SW480 (cell line): ENCODE data around the gene GDF7.

ENCODE experiments used
- DNase-seq: peaks from one replicate; pipeline ENCODE4 v3.0.0-alpha.2; 2016; ENCODE audit warnings: low spot score

GDF7 gene

DNA sequence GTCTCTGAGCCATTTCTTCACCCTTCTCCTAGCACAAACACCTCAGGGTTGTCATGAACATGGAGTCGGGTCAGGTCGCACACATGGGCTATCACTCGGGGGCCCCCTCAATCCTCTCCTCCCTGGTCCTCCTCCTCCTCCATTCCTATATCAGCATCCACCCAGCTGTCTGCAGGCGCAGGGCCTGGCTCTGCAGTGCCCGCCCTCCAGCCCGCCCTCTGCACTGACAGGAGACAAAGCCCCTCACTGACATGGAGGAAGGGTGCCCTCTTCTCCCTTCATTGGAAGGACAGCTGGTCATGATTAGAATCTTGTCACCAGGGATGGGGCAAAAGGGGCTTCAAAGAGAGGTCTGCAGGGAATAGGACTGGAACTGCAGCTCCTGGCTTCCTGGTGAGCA, 37.8 kb upstream of the GDF7 start:
- no peak for DNase-seq

DNA sequence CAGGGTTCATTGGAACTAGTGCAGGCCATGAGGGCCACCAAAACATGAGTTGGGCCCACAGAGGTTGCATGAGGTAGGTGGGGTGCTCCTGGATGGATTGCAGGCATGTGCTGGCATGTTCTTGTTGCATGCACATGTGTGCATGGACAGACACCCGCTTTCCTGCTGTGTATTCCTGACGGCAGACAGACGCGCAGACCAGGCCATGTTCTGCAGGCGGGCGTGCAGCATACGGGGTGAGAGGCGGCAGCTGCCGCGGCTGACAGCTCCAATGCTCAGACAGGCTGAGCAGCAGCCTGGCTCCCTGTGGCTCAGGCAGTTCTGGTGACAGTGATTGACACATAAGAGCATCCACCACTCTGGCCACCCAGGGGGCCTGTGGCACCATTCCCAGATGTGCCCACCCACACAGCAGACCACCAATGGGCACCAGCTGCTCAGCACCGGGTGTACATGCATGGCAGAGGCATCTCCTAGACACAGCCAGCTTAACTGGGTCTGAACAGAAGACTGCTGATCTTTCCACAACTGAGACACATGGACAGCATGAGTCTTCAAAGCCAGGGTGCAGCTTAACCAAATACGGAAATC, 37.3 kb upstream of the GDF7 start:
- no peak for DNase-seq

DNA sequence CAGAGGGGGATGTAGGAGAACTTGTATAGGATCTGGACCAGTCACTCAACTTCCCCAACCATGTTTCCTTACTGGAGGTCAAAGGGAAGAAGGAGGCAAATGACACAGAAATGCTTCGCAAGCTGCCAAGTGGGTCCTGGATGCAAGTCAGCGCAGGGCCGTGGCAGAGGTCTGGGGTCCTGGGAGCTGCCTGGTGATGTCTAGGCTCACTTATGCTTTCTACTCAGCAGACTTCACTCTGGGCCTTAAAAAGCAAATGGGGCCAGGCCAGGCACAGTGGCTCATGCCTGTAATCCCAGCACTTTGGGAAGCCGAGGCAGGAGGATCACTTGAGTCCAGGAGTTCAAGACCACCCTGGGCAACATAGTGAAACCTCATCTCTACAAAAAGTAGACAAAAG, 36.0 kb upstream of the GDF7 start:
- no peak for DNase-seq

DNA sequence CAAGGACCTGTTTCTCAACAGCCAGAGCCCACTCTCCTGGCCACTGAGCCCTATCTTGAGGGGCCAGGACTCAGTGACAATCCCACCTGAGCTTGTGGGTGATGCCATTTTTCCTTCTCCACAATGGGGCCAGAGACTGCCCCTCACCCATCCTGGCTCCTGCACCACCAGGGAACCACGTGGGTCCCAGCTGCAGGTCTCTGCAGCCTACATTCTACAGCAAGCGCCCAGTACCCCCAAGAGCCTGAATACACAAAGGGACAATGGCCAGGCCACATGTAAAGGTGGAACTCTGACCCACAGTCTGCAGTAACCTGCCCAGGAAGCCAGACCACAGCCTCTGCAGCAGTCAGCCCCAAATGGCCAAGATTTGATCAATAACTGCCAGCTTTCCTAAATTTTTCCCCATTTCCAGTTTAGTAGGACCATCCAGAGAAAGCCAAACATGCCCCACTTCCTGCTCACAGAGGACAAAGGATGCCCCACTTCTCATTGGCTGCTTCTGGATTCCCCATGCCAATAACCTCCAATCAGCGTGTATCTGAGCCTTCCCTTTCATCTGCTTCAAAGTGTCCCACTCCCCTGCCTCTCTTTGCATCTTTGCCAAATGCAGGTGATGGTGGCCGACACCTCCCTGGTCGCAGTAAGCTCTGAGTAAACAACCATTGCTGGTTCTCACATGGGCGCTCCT, 35.2 kb upstream of the GDF7 start:
- no peak for DNase-seq

DNA sequence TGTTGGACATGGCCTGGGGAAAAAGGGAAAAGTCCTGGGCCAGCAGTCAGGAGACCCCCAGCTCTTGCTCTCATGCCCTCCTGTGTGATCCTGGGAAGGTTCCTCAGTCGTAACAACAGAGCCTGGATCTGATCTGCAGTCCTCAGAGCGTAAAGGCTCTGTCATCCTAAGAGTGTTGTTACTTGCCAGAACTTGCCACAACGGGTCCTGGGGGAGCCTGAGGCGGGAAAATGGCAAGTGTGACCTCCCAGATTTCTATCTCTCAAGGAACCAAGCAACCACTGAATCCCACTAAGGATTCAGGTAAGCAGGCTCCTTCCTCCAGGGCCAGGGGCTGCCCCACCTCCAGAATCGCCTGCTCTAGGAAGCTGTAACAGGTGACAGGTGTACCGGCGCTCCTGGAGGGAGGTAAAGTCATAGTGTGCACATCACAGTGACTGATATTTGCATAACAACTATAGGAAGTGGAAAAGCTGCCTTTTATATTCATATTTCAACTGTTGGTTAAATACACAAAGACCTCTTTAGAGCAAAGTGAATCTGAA, 34.4 kb upstream of the GDF7 start:
- DNase-seq, result no peak

DNA sequence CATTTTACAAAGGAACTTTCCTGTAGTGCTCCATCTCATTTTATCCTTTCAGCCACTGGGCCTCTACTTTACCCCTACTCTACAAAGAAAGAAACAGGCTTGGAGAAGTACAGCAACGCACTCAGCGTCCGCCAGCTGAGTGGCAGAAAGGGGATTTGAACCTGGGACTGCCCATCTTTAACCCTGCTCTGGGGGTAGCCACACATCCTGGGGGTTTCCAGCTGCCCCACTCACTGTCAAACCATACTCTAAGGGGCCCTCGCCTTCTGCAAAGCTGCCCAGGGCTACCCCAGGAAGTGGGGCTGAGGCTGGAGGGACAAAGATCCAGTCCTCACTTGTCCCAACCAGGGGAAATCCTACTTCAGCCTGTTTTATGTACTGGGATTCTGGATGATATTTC, 33.9 kb upstream of the GDF7 start:
- DNase-seq, result no peak

DNA sequence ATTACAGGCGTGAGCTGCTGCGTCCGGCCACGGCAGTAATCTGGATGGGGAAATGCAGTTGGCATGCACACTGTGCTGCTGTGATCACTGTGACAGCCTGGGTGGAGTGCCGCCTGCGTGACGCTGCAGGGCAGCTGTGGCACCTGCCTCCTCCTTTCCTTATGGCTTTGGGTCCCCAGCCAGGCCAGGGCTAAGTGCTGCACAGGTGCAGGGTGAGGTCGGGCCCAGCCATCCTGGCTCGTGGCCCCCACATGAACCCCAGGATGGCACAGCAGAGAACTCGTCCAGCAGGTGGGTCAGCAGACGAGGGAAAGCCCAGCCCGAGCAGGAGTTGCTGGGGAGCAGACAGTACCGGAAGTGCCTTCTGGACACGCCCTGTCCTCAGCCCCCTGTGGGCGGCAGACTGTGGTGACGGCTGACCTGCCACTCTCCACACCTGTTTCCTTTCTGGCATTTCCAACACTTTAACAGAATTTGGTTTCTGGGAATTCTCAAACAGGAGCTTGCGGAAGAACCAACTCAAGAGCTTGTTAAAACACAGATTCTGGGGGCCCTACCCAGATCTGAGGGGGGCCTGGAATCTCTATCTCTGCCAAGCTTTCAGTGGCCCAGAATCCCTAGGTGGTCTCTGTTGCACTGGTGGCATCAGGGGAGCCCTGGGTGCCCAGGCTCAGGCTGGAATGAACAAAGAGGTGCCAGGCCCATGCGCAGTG, 33.0 kb upstream of the GDF7 start:
- DNase-seq, result peak; percentile 92

DNA sequence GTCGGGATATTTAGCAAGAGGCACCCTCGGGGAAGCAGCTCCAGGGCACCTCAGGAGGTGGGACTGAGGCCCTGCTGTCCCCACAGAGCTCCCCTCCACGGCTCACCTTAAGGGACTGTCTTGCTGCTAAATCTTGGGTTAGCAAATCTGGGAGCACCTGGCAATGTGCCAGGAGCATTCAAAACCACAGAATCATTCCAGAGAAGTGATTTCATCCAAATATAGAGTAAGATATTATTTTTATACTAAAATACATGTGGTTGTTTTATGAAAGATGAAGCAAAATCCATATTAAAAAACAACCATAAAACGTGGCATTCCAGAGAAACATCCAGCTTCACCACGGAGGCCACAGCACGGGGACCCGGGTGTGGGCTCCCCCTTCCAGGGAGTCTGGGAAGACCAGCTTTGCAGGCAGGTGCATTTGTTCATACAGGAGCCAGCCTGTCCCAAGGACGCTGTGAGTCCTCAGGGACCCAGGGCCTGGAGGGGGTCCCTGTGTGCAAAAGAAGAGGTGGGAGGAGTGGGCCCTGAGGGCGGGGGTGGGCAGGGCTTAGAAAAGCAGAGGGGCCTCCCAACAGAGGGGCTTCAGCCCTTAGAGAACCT, 32.3 kb upstream of the GDF7 start:
- DNase-seq, result peak; percentile 64

DNA sequence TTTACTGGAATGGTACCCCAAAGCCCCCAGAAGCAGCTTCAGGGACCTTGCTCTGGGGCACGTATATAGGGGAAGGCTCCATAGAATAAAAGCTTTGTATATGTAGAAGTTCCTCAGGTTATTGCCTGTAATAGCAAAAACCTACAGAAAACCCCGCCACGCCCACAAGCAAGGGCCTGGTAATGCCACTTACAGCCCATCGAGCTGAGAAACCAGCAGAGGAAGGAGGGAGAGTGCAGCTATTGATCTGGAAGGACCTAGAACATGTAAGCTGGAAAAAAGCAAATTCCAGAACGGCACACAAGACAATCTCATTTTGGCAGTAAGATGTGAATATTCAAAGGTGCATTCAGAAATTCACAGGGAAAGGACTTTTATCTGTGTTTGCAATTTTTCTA, 31.8 kb upstream of the GDF7 start:
- peak; percentile 33 for DNase-seq

DNA sequence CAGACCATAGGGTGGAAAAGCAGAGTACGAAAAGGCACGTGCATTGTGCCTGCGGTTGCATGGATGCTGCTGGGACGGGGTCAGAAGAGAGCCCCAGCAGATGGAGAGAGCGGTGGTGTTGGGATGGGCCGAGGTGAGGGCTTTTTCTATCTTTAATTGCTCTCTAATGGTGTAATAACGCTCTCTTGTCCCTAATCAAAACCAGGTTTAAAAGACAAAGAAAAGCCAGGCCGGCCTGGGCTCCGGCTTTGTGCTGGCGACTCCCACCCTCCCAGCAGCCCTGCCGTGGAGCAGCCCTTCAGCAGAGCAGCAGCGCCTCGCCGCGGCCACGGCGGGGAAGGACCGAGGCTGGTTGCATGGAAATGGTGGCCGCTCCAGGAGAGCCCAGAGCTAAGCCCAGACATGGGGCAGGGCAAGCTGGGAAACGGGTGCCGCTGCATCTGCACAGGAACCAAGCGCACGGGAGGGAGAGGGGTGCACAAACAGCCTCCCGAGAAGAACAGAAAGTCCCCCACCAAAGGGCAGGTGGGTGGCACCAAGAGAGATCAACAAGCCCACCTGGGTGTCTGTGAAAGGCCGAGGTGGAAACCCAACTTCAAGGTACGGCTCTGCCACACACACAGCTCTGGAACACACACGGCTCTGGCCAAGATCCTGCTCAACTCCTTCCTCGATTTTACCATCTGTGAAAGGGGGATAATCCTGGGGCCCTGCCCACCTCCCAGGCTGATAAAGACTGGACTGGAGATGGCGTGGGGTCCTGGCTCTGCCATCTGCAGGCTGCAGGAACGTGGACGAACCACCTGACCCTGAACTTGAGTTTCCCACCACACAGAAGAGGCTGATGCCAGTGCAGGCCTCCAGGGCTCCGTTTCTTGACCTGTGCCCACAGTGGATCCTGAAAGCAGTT, 31.0 kb upstream of the GDF7 start:
- DNase-seq, result peak; percentile 78

DNA sequence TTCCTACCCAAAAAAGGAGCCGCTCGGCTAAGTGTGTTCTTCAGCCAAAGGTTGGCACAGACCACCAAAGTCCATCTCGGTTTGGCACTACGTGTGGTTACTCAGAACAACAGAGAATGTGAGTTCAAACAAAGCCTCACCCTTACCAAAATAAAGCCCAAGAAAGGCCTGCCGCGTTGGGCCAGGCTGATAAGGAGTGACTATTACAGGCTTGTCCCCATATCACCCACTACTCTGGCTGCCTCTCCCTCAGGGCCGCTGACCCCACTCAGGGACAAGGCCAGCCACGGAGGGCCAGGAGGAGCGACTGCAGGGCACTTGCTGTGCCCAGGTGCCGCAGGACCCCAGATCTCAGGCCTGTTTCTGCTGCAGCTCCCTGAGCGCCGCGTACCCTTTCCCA, 29.8 kb upstream of the GDF7 start:
- DNase-seq, result no peak

DNA sequence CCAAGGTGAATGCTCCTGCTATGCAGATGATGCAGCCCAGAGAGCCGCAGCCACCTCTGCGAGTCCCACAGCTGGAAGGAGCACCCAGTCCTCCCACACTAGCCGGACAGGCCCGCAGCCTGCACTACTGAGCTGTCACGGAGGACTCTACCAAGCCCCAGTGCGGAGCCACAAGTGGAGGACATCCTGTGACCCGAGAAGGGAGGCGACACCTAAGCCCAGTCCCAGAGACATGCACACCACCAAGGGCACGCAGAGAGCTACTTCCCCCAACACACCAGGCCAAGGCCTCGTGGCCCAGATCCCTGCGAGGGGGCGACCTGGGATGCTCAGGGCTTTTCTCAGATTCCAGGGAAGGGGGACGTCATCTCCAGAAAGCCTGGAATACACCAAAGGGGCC, 28.9 kb upstream of the GDF7 start:
- no peak for DNase-seq

DNA sequence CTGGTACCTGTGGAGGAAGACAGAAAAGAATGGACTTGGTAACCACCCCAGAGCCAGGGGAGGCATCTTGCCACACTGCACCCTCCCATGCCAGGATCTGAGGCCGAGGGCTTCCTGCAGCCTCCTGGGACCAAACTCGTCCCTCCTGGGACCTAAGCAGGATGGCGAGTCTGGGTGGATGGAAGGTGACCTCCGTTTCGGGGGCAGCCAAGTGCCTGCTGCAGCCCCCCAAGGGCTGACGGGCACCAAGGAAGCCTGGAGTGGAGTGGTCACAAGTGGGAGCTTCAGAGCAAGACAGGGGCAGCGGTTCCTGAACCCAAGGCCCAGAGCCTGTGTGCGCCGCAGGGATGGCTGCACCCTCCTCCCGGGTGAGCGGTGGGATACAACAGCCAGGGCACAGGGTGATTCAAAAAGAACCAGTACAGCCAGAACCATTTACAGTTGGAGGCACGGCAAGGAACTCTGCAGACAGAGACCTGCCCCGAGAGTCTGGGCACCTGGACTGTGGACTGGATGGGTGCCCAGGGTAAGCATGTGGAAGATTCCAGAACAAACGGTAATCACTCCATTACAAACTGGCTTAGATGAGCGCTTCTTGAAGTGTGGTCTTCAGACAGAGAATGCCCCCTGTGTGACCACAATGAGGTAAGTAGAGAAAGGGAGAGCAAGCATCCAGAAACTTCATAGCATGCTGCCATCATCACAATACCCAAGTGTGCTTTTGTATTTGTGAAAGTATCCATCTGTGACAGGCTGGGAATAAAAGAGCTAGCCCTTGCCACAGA, 28.1 kb upstream of the GDF7 start:
- no peak for DNase-seq

DNA sequence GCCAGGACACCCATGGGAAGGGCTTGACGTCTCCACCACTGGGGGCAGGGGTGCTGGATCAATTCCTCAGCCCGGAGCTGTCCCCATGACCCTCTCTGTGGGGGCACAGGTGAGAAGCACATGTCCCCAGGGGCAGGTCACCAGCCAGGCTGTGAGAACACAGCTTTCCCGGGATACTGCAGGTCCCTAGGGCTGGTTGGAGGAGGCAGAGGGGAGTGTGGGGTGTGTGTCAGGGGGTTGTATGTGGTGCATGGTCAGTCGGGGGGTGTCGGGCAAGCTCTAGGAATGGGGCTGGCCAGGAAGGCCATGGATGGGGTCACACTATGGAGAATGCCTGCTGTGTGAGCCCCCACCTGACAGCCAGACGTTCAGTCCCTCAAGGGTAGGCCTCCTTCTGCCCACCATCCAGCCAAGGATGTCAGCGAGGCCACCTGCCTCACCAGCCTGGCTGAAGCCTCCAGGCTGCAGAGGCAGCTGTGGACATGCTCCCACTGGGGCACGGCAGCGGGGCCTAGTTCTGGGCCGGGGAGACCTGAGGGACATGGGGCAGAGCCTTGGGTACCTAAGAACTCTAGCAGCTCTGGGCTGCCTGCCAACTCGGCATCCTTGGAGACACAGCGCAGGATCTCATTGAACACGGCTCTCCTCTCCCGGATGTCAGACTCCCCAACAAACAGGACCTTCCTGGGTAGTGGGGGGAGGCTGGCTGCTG, 26.4 kb upstream of the GDF7 start:
- no peak for DNase-seq

DNA sequence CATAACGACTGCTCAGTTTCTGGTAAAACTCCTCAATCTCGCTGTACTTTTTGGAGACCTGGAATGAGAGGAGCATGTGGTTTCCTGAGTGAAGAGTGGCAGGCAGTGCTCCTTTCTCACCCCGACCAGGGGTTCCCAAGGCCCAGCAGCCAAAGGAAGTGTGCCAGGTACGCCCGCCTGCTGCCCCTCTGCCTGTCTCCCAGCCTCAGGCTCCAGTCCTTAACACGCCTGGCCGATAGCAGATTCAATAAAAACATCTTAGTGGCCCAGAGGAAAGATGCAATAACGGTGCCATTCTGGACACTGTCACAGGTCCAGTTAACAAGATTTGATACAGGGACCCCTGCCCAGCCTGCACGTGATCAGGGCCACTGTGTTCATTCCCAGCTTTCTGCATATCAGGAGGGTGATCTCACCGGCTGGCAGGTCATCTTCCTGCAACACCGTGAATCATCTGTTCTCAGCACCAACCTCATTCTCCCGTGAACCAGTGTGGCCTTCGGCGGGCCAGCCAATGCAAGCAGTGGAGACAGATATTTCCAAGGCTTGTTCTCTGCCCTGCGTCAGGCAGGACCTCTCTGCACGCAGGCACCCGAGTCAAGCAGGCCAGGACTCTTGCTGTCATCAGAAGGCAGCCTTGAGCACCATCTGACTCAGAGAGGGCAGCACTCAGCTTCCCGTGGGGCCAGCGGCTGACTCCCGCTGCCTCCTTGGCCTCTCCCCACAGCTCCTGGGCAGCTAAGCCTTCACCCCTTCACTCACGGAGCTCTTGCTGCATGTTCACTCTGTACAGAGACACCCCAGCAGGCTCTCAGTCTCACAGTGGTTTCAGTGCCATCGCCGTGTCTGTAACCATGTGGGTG, 25.6 kb upstream of the GDF7 start:
- DNase-seq, result no peak

DNA sequence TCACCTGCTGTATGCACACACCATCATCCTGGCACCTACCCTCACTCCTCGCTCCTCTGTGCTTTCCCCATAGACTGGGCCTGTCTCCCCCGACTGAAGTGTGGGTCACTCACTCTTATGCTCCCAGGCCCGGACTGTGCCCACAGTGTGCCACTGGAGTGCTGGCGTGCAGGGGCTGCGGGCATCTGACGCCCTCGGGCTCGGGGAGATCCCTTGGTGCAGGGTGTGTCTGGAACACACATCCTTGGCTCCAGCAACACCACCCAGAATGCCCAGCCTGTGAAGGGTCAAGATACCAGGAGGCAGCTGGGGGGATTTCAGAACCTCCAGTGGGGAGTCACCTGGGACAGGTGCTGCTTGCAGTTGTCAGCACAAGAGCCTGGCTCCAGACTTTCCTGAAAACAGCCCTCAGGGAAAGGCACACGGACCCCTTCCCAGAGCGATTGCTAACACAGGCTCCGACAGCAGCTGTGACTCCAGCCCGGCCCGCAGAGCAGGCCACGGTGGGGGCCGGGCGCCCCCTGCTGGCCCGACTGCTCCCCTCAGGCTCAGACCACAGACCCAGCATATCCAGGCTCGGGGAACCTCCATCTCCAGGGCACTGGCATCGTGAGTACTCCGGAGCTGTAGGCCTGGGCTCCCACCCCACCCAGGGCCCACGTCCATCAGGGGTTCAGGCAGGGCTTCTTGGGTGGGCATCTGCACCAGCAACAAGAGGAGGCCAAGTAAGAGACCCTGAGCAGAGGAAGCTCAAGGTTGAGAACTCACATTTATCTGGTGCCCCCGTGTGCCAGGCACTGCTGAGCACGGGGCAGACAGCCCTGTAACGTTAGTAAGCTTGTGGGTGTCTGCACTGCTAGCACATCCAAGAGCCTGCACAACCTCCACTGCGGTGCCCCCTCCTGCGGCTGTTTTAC, 24.6 kb upstream of the GDF7 start:
- DNase-seq, result peak; percentile 63

DNA sequence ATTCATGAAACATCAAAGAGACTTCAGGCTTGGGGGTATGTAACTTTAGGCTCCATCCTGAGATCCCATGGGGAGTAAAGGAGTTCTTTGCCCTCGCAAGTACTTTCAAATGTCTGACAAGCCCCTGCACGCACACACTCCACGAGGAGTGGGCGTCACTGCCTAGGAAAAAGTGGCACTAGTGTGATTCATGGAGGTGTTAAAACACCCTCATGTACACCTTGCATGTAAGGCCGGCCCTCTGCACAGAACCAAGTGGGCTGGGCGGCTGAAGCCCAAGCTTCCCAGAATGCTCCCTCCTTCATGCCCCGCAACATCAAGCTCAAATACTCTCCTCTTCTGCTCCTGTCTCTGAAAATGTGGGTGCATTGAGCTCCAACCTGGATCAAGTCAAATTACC, 23.9 kb upstream of the GDF7 start:
- DNase-seq, result no peak

DNA sequence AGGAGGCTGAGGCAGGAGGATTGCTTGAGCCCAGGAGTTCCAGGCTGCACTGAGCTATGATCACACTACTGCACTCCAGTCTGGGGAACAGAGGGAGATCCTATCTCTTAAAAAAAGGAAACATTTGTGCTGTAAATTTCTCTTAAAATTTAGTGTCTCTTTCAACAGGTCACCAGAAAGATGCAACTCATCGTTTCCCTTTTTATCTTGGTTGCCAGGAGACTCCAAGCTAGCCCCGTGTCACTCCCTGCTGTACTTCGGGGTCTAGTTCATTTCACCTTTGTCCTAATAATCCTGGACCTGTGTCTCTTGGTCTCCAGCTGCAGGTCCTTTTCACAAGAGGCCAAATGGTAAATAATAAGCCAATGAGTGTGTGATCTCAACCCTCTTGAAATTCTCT, 23.1 kb upstream of the GDF7 start:
- no peak for DNase-seq
